Astrocyte of the hippocampus (primary cell): Measurements from ENCODE around the gene MYO5B.
"Not testable (repeated sequence)": the region's sequence is repeated elsewhere in the genome, so short reads cannot be mapped to it uniquely, and the experiment has no call there.

Experiments
- DNase-seq: peaks from one replicate; pipeline ENCODE4 v3.0.0; 2011; ENCODE audit warnings: low read depth, low spot score

MYO5B gene

GRCh38 chr18:50104421-50104820 is 90.5 kb downstream of the MYO5B start:
- DNase-seq, result no peak

DNA sequence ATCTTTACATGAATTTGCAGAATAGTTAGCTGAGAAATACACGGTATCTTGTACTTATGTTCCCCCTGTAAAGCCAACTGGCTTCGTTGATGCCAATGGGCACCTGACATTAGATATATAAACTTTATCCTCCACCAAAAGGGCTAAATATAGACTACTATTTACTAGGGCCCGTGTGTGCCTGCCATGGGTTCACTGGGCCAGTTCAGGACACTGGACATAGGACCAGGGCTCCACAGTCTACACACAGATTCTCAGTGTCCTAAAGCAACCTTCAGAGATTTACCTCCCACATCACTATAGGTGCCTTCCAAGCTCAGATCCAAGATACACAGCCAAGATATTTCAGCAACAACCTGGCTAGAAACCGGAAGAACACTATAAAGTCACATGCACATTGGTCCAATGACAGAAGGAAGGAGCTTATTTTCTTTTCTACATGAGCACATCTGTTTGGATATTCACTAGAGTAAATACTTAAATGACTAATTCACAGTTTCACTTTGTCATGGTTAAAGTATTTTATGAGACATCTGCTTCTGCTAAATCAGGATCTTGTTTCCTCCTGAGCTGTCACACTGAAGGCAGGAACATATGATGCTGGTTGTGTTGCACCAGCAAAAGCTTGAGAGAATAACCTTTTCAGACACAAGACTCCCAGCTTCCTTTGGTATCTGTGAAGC is 95.1 kb downstream of the MYO5B start:
- DNase-seq, result no peak

DNA sequence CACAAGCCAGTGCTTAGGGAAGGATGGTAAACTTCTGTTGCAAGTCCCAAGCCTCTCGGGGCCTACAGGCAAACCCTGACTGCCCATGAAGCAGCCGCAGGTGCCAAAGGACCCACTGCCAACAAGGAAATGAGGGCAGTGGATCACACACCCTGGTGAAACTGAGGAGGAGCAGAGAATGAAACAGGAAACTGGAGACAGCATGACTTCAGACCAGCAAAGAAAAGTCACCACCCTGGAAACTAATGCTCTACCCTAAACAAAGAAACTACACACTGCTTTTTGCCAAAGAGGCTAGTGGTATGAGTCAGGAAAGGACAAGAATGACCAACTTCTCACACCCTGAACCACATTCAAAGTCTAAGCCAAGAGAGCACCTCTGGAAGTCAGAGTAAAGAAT is 97.2 kb downstream of the MYO5B start:
- DNase-seq, result peak; percentile 58

GRCh38 chr18:50096766-50097435 is 98.0 kb downstream of the MYO5B start:
- DNase-seq, result no peak

- DNase-seq, result not testable (repeated sequence)
Measured at GRCh38 chr18:50094786-50095185, 100.2 kb downstream of the MYO5B start.

GRCh38 chr18:50094221-50094773 is 100.7 kb downstream of the MYO5B start:
- DNase-seq, result no peak

GRCh38 chr18:50093366-50094064 is 101.4 kb downstream of the MYO5B start:
- DNase-seq, result no peak

- no peak for DNase-seq
Measured at GRCh38 chr18:50092245-50092805, 102.6 kb downstream of the MYO5B start.

DNA sequence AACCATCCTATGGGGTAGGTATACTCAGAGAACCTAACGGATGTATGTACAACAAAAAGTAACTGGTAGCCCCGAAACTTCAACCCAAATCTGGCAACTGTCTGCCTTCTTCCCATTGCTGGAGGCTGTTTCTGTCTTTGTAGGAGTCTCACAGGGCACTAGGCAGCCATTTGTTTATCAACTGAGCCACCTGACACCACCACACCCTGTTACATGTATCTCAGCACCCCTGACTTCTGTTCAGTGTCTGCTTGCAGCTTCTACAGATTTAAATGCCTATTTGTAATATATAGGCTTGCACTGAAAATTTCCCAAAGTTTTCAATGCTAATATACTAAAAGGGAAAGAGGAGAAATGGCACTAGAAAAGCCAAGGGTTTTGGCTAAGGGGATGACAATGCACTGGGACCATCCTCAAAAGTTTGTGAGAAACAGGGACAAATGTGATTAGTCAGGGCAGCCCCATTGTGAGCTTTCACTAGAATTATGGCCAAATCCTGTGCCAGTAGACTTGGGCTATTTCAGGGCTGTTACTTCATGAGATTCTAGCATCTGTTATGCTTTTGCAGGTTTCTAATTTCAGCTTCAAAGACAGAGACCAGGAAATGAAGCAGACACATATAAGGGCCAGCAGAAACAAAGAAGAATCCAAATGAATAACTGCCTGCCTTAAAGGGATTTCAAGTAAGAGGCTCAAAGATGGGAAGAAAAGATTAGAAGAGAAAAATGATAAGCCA is 103.3 kb downstream of the MYO5B start:
- DNase-seq, result no peak

DNA sequence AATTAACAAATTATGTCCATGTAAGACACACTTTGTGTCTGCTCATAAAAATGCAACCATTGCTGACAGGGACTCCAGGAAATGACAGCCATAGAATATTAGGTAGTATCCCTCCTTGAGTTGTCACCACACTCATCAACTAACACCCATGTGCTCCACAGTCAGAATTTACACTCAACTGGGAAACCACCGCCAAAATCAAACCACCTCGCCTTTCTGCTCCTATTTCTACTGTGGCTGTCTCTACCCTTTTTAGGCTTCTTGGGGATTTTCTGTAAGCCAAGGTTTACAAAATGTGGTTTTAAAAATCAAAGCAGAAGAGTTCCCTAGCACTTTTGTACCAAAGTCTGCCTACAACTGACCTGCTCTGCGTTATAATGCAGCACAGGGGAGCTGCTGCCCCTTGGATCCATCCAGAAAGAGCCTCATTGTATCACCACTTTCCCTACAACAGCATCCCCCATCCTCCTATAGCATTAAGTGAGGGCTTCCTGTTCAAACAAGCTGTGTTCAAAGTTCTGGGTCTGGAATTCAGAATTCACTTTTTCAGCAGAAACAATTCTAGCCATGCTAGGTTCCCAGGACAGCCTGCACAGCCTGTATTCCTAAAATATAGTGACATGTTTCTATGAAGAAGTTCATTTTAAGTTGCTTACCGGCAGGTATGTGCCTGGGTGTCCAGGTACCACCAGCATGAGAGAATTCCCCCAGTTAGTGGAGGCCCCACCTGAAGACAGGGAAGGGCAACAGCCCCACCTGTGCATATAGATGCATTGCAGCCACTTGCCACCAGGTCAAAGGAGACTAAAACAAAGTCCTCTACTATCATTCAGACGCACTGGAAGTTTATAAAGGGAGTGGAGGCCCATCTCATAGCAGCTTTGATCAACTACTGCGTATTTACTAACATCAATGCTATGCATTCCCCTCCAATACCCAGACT is 104.3 kb downstream of the MYO5B start:
- no peak for DNase-seq

DNA sequence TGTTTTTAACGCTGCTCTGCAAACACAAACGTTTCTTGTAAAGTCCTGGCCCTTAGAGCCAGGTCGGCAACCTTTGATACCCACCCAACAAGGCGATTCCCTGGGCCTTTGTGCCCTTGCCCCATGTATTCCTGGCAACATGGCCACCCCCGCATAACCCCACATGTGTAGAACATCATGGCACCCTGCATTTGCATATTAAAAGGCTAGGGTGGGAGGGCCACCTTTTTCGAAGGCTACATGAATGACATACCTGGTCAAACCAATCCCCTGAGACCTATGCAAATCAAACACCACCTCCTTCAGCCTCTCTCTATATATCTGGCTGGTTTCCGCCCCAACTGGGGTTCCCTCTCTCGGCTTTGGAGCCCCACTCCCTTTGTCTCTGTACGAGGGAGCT is 105.2 kb downstream of the MYO5B start:
- DNase-seq, result no peak

GRCh38 chr18:50083708-50084107 is 111.2 kb downstream of the MYO5B start:
- no peak for DNase-seq

DNA sequence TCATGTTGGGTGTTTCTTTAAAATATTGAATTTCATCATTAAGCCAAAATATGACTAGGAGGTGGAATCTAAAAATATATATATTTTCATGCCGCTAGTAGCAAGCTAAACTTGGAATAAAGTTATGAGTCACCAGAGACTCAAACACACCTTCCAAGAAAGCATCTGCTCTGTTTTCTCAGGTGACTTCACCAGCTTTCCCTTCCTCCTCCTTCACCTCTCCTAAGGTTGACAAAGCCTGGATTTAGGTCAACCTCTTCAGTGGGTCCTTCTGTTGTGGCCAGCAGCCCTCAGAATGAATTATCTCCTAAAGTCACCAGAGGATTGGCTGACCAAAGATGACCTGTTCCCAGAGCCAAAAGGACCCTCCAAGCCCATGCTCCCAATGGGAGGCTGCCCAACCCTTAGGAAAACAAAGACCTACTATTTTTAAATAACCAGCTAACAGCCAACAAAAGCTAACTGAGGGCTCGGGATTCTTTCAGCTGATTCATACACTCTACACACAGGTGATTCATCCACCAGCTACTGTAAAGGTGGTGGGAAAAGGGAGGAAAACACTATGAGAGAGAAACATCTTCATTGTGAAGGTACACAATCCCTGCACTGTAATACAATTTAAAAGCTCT is 113.9 kb downstream of the MYO5B start:
- peak; percentile 57 for DNase-seq

GRCh38 chr18:50080316-50080715 is 114.6 kb downstream of the MYO5B start:
- no peak for DNase-seq

DNA sequence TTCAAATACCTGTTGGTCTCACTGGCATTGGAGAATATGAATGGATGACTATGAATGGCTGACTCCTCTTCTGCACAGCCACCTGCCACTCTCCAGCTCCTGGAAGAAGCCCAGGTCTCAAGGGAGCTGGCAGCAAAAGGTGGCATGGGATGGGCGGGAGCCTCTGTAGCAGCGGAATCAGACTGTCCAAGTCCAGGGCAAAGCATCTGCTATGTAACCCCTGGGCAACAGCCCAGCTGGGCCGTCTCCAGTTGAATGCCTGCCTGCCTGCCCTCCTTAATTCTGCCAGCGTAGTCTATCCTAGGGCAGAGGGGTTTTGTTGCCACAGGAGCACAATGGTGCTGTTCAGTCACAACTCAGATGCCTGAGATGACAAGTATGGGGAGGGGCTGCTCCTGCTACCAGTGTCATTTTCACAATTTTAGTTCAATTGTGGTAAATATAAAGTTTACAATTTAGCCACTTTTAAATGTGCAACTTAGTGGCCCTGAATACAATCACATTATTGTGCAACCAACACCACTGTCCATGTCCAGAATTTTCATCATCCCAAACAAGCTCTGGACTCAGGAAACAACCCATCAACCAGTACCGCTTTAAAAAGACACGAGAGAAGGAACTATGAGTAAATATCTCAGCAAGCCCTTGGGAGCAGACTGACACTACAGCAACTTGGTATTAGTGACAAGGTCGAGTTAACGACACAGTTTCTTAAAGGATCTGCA is 115.2 kb downstream of the MYO5B start:
- DNase-seq, result peak; percentile 41

DNA sequence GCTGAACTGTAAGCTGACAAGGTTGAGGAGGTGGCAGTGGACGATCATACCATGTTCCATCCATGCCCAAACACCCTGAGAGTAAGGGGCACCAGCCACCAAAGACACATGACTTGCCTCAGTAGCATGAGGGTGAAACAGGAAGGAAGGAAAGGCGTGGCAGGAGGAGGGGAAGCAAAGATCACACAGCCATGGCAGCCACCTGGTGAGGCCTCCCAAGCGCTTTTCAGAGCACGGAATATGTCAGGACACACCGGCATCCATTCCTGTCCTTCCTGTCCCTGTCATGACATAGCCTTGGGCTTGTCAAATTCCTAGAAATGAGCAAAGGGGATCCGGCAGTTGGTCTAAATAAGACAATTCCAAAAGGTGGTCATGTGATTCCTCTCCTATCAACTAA is 118.7 kb downstream of the MYO5B start:
- no peak for DNase-seq

GRCh38 chr18:50075772-50076171 is 119.2 kb downstream of the MYO5B start:
- DNase-seq, result no peak

- DNase-seq, result no peak
Measured at GRCh38 chr18:50074404-50074803, 120.5 kb downstream of the MYO5B start.

DNA sequence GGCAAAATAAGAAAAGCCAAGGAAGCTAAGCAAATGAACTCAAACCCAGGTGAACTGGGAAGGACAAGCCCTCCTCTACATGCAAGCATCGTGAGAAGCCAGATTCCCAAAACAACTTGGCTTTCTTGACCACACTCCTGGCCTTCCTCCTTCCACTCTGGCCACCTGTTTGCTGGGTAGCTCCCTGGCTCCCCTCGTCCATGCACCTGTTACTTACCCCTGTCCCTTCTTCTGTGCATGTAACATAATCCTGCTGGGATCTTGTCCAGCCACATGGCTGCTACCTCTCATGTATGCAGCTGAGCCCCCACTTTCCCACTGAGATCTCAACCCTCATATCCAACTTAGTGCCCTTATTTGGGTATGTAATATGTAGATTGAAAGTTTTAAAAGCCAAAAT is 121.6 kb downstream of the MYO5B start:
- no peak for DNase-seq
